Measurements from ENCODE around the gene CHAF1A. TPM values are rescaled to one million over a fixed set of nuclear protein-coding genes. Genes with fewer than 3 reads are reported as not detected.

Gene CHAF1A
- total RNA-seq, 2 donors from 2014 or later, result 2.6 to 5.0 TPM

DNA sequence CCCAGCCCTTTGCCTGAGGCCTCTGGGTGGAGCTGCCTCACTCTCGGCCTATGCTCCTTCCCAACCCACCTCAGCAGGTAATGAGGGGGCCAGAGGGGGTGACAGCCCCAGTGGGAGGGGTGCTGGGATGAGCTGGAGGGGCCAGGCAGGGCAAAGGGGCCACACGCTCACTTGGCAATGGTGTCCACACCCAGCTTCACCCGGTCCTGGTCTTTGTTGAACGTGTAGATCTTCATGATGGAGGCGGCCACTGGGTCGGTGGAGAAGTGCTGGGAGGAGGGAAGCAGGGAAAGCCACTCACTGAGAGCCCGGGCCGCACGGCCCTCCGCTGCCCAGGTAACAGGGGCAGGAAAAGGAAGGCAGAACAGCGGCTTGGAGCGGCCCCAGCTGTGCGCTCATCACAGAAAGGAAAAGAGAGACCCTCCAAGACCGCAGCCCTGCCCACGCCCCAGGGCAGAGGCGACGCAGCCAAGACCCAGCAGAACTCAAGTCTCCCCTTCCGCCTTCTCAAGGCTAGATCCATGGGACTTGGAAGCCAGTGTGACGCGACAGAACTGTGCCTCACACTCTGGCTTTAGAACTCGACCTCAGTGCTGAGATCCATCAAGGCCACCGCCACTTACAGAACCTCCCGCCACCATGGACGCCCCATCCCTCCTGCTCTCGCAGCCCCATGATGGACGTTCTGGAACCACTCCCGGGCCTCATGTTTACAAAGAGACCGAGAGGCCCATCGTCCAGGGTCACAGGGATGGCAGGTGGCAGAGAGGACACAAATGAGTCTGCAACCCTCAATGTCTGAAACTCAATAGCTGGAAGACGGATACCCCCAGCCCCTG, 45.9 kb downstream of the CHAF1A start:
- H3K4me3 ChIP-seq, result no peak overlapping the region
- DNase-seq (ENCODE audit: low spot score), result no peak
- TF ChIP-seq, protein P1, sequence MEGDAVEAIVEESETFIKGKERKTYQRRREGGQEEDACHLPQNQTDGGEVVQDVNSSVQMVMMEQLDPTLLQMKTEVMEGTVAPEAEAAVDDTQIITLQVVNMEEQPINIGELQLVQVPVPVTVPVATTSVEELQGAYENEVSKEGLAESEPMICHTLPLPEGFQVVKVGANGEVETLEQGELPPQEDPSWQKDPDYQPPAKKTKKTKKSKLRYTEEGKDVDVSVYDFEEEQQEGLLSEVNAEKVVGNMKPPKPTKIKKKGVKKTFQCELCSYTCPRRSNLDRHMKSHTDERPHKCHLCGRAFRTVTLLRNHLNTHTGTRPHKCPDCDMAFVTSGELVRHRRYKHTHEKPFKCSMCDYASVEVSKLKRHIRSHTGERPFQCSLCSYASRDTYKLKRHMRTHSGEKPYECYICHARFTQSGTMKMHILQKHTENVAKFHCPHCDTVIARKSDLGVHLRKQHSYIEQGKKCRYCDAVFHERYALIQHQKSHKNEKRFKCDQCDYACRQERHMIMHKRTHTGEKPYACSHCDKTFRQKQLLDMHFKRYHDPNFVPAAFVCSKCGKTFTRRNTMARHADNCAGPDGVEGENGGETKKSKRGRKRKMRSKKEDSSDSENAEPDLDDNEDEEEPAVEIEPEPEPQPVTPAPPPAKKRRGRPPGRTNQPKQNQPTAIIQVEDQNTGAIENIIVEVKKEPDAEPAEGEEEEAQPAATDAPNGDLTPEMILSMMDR (IDR thresholded peaks at IDR 0.05), result no peak

DNA sequence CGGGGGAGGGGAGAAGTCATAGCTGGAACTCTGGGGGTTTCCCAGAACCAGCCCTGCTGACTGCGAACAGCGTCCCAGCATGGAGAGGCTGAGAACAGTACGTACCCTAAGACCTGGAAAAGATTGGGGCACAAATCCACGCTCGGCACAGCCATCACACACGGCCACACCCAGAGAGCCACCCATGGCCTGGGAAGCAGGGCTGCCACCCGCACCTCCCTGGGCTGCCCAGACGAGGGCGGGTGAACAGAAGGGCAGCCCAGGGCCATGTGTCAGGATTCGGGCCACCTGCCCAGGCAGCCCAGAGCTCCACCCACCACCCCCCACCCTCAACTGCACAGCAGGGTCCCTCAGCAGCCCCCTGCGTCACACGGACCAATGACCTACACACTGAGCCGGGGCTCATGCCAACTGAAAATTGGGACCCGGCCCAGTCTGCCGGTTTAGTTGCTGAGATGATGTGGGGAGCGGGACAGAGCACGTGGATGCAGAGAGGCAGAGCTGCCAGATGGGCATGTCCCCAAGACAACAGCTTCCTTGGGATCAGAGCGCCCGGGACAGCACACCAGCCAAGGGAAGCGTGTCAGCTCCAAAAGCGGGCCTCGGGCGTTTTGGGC, 46.7 kb downstream of the CHAF1A start:
- H3K9me3 ChIP-seq, result no peaks in the 10 kb centered on the region
- peak; percentile 76 for DNase-seq (ENCODE audit: low spot score)

More for the DNA sequence above, 45.9 kb downstream of the CHAF1A start:
- Histone ChIP-seq H3K9me3 (no peaks in the 10 kb centered on the region), H3K27me3 (no peaks in the 10 kb centered on the region), H3K36me3 (peaks cover 84% of the 10 kb centered on the region), H3K4me1 (peaks cover 0 to 10% of the 10 kb centered on the region in 2 donors), H3K27ac (peak overlapping the region; percentile 55 to 69)

DNA sequence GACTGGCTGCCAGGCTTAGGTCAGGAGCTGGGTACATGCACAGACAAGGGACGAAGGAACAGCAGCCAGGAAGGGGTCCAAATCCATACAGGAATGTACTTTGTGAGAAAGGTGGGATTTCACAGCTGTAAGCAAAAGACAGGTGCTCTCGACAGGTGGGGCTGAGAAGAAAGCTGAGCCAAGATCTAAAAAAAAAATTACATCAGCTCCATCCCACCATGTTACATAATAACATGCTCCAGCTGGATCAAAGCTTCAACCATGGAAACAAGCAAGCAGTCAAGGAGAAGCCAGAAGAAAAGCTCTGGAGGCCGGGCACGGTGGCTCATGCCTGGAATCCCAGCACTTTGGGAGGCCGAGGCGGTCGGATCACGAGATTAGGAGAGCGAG, 47.2 kb downstream of the CHAF1A start:
- DNase-seq (ENCODE audit: low spot score), result no peak
- TF ChIP-seq, protein P1 (IDR thresholded peaks at IDR 0.05), result no peak
- Histone ChIP-seq H3K4me3 (no peak overlapping the region), H3K4me1 (peaks cover 0 to 11% of the 10 kb centered on the region in 2 donors), H3K27ac (peak overlapping the region; percentile 51 to 55), H3K9me3 (no peaks in the 10 kb centered on the region), H3K36me3 (peaks cover 92% of the 10 kb centered on the region), H3K27me3 (no peaks in the 10 kb centered on the region)

More for the DNA sequence above, 46.7 kb downstream of the CHAF1A start:
- TF ChIP-seq, protein P1 (IDR thresholded peaks at IDR 0.05), result peak in 1 of 2 donors; percentile 31
- peaks cover 0 to 10% of the 10 kb centered on the region in 2 donors for H3K4me1 ChIP-seq
- H3K36me3 ChIP-seq, result peaks cover 92% of the 10 kb centered on the region
- H3K27me3 ChIP-seq, result no peaks in the 10 kb centered on the region
- peak overlapping the region; percentile 55 to 69 for H3K27ac ChIP-seq
- no peak overlapping the region for H3K4me3 ChIP-seq

DNA sequence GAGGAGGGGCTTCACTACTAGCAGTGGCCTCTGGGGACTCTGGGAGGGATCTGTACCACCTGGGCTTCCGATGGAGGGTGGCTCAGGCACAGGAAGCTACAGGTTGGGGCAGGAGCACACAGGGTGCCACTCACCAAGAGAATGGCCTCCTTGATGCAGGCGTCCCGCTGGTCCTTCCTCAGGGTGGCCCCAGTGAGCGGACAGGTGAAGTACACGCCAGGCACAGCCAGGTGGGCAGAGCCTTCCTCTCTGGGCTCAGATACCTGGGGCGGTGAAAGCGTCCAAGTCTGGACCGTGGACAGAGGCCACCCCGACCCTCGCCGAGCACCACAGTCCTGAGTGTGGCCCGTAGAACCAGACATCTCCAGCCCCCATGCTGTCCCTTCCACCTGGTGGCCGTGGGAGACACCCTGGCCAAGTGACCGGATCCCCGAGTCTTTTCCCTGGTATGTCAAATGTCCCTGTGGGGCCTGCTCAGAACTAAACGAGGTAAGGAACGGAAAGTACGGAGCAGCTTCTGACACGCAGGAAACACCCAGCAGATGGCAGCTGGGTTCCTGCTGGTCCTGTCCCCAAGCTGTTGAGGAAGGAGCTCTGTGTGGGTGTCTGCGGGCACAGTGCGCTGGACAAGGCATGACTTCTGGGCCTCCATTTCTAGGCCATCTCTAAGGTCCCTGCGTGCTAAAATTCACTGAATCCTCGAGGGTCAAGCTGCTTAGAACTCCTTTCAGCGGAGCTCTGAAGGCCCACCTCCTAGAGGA, 50.0 kb downstream of the CHAF1A start:
- peaks cover 0 to 36% of the 10 kb centered on the region in 2 donors for H3K4me1 ChIP-seq
- TF ChIP-seq, protein P1 (IDR thresholded peaks at IDR 0.05), result no peak
- H3K27ac ChIP-seq, result no peak overlapping the region
- no peaks in the 10 kb centered on the region for H3K27me3 ChIP-seq
- H3K9me3 ChIP-seq, result no peaks in the 10 kb centered on the region
- H3K36me3 ChIP-seq, result peaks cover 64% of the 10 kb centered on the region
- H3K4me3 ChIP-seq, result no peak overlapping the region
- DNase-seq (ENCODE audit: low spot score), result no peak

DNA sequence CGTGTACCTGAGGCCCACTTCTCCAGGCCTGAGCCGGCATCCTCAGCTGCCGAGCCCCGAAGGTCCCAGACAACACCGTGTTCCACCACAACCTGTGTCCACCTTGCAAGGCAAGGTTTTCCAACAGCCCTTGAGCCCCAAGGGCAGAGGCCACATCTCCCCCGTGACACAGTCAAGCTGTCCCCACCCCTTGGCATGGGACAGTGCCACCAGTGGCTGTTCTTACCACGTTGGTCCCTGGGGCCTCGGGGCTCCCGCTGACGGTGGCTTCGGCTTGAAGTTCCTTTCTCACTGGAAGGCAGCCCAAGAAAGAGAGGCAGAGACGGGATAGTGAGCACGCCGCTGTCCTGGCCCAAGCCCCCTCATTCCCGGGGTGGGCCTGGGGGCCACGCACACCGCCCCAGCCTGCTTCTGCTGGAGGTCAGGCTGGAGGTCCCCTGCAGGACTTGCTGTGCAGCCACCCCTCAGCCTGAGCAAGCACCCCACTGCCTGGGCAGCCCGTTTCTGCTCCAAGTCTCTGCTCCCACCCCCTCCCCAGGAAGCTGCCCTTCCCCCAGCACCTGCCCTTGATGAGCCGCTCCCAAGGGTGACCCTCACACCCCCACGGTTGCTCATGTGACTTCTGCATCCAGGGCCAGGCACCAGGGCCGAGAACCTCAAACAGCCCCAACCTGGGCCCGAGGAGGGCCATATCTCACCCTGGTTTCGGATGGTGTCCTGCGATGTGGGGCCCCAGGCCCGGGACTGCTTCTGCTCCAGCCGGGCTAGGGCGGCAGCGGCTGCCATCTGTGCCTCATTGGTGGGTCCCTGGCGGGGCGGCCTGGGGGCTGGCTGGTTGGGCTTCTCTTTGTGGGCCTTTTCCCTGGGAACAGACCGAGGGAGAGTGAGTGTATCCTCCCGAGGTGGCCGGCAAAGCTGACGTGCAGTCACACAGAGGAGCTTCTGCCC, 51.1 kb downstream of the CHAF1A start:
- H3K4me1 ChIP-seq, result peaks cover 0 to 41% of the 10 kb centered on the region in 2 donors
- H3K9me3 ChIP-seq, result no peaks in the 10 kb centered on the region
- DNase-seq (ENCODE audit: low spot score), result no peak
- no peaks in the 10 kb centered on the region for H3K27me3 ChIP-seq
- H3K36me3 ChIP-seq, result peaks cover 53% of the 10 kb centered on the region
- no peak overlapping the region for H3K27ac ChIP-seq
- no peak overlapping the region for H3K4me3 ChIP-seq
- TF ChIP-seq, protein P1 (IDR thresholded peaks at IDR 0.05), result no peak
